ENCODE measurements around the gene SPSB3. TPM values are rescaled to one million over a fixed set of nuclear protein-coding genes. Genes with fewer than 3 reads are reported as not detected.

The SPSB3 gene
- total and polyA plus RNA-seq, 2 of the 13 experiments (the other 11 are each of a cell fraction or from before 2014, with no cell fraction given): 13.2 to 21.9 TPM

GRCh38 chr16:1828645-1829410 is 46.5 kb upstream of the SPSB3 start (continued):
- peak; percentile 85 for TF ChIP-seq ARID5B (CRISPR knock-in tag; IDR thresholded peaks at IDR 0.05)
- peak; percentile 92 for TF ChIP-seq MIXL1 (CRISPR knock-in tag; IDR thresholded peaks at IDR 0.05)
- TF ChIP-seq PATZ1 (CRISPR knock-in tag; IDR thresholded peaks at IDR 0.05): peak; percentile 93
- TF ChIP-seq NR2F6 (IDR thresholded peaks at IDR 0.05): peak; percentile 97
- peak; percentile 98 for TF ChIP-seq NR2F6 (CRISPR knock-in tag; IDR thresholded peaks at IDR 0.05)
- TF ChIP-seq ZNF800 (CRISPR knock-in tag; IDR thresholded peaks at IDR 0.05): no peak
- no peak; the same call in none of the 2 replicates for TF ChIP-seq POLR2AphosphoS5 (IDR thresholded peaks at IDR 0.05; ENCODE audit: low read depth, low read length)
- TF ChIP-seq ZNF557 (CRISPR knock-in tag; IDR thresholded peaks at IDR 0.05): 0 out of 2 replicates have a peak, but pooled peaks have one; percentile 22
- TF ChIP-seq SOX13 (IDR thresholded peaks at IDR 0.05): peak; percentile 33; the same call in 1 of the 2 replicates
- peak in 1 of 2 experiments; percentile 74; a peak in 1 of 4 replicates for TF ChIP-seq SOX13 (CRISPR knock-in tag; conservative IDR thresholded peaks at IDR 0.05 in 1 of 2, IDR thresholded peaks at IDR 0.05 in 1 of 2)
- TF ChIP-seq ZNF263 (CRISPR knock-in tag; IDR thresholded peaks at IDR 0.05): peak; percentile 81
- TF ChIP-seq KMT2B (CRISPR knock-in tag; IDR thresholded peaks at IDR 0.05): no peak
- peak; percentile 53; the same call in 1 of the 2 replicates for TF ChIP-seq TOPORS (CRISPR knock-in tag; IDR thresholded peaks at IDR 0.05)
- no peak for TF ChIP-seq CENPT (CRISPR knock-in tag; IDR thresholded peaks at IDR 0.05; ENCODE audit: low read depth)
- no peak for TF ChIP-seq ZFP41 (CRISPR knock-in tag; IDR thresholded peaks at IDR 0.05; ENCODE audit: borderline replicate concordance)
- no peak for TF ChIP-seq HOXA9 (CRISPR knock-in tag; IDR thresholded peaks at IDR 0.05; ENCODE audit: borderline replicate concordance)
- peak; percentile 64; the same call in 1 of the 2 replicates for TF ChIP-seq HMG20A (CRISPR knock-in tag; IDR thresholded peaks at IDR 0.05; ENCODE audit: borderline replicate concordance)
- TF ChIP-seq ZBTB25 (CRISPR knock-in tag; IDR thresholded peaks at IDR 0.05): 0 out of 2 replicates have a peak, but pooled peaks have one; percentile 54
- no peak for TF ChIP-seq IRF1 (CRISPR knock-in tag; IDR thresholded peaks at IDR 0.05; ENCODE audit: low read depth)
- 0 out of 2 replicates have a peak, but pooled peaks have one; percentile 45 for TF ChIP-seq ZMYM4 (CRISPR knock-in tag; IDR thresholded peaks at IDR 0.05)

Data from HepG2 (cell line).